Stomach smooth muscle (tissue), 2 donors: Measurements from ENCODE around the gene RBM4.
A peak's percentile ranks its signal among the peaks of the same experiment; 100 is the strongest.
"Not testable (repeated sequence)": the region's sequence is repeated elsewhere in the genome, so short reads cannot be mapped to it uniquely, and the experiment has no call there.

ENCODE experiments used
- H3K27ac ChIP-seq: one replicate; pipeline ENCODE4 v1.7.0; 2013; ENCODE audit warnings: mild to moderate bottlenecking, low read length, inconsistent platforms
- H3K27me3 ChIP-seq, 2 donors: one replicate each; pipeline ENCODE4 v1.7.0; 2013; ENCODE audit warnings: low read length in 2 of 2; ENCODE audit not compliant: insufficient read depth in 2 of 2, control insufficient read depth in 1 of 2
- H3K36me3 ChIP-seq, 2 donors: one replicate each; pipeline ENCODE4 v1.7.0; 2013; ENCODE audit warnings: low read length in 2 of 2; ENCODE audit not compliant: control insufficient read depth in 2 of 2, insufficient read depth in 2 of 2
- H3K4me1 ChIP-seq: one replicate; pipeline ENCODE4 v1.7.0; 2013; ENCODE audit warnings: low read length; ENCODE audit not compliant: control insufficient read depth, insufficient read depth
- H3K4me3 ChIP-seq, 2 donors: one replicate each; pipeline ENCODE4 v1.7.0; 2013; ENCODE audit warnings: low read length in 2 of 2
- H3K9ac ChIP-seq, 2 donors: one replicate each; pipeline ENCODE4 v1.7.0; 2013; ENCODE audit warnings: low read length in 2 of 2, mild to moderate bottlenecking in 1 of 2
- H3K9me3 ChIP-seq, 2 donors: one replicate each; pipeline ENCODE4 v1.7.0; 2013; ENCODE audit warnings: low read length in 2 of 2; ENCODE audit not compliant: control insufficient read depth in 2 of 2
- donor health status: healthy.
- donor health status: Pancreatic carcinoma.

The RBM4 gene

DNA sequence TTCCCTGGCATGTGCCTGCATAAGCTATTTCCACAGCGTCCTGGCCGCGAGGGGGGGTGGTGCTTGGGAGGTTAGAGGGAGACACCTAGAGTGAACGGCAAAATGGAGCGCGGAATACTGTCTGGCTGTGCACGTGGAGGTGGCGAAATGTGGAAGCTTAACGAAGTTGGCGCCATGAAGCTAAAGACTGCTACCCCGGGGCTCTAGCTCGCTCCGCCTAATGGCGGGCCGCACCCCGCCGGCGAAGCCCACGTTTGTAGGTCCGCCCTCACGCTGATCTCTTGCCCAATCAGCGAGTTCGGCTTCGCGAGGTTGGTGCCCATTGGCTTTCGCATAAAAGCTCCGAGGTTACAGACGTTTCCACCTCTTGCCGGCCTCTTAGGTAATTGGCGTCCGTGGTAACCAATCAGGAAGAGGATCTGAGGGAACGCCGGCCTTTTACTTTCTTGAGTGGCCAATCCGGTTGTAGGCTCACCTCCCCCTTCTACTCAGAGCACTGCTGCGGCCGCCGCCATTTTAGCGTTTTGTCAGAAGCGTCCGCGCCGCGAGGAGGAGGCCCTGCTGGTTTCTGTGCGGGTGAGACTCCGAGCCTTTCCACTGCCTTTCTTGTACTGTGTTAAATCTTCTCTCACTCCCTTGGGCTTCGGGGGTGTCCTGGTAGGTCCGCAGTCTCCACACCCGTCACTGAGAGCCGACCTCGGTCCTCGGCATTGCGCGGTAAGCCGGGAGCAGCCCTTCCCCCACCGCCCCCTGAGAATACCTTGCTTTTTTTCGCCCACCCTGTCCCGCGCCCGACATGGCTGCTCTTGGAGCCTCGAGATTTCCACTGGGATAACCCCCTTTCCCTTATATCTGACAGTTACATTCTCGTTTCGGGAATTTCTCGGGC is at the start of gene RBM4:
Gene RBM4 (plus strand): TSS at position 527 of the 889 bp plus-strand sequence. CDS start 1,009 bp downstream, outside the sequence.
- Histone ChIP-seq H3K4me1 (peaks cover 53% of the 10 kb centered on the region), H3K27me3 (no peaks in the 10 kb centered on the region), H3K36me3 (peaks cover 15 to 17% of the 10 kb centered on the region in 2 donors), H3K9me3 (no peaks in the 10 kb centered on the region), H3K27ac (peak within 1 kb of the TSS; percentile 91), H3K4me3 (peak within 1 kb of the TSS; percentile 78 to 96), H3K9ac (peak within 1 kb of the TSS; percentile 96 to 98)

DNA sequence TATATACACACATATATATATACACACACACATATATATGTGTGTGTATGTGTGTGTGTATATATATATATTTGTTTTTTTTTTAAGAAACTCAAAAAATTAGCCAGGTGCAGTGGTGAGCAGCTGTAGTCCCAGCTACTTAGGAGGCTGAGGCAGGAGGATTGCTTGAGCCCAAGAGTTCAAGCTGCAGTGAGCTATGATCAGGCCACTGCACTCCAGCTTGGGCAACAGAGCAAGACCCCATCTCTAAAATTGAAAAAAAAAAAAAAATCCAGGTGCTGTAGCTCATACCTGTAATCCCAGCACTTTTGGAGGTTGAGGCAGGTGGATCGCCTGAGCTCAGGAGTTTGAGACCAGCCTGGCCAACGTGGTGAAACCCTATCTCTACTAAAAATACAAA is 49.2 kb upstream of the RBM4 start:
- H3K36me3 ChIP-seq, H3K9me3 ChIP-seq, H3K27me3 ChIP-seq, H3K9ac ChIP-seq, H3K4me3 ChIP-seq, H3K27ac ChIP-seq: not testable (repeated sequence)
- peaks cover 17% of the 10 kb centered on the region for H3K4me1 ChIP-seq

GRCh38 chr11:66589996-66590675 is 48.4 kb upstream of the RBM4 start:
- Histone ChIP-seq H3K9ac (no peak overlapping the region), H3K9me3 (no peaks in the 10 kb centered on the region), H3K27ac (no peak overlapping the region), H3K27me3 (no peaks in the 10 kb centered on the region), H3K4me1 (peaks cover 25% of the 10 kb centered on the region), H3K36me3 (no peaks in the 10 kb centered on the region), H3K4me3 (no peak overlapping the region)

GRCh38 chr11:66591175-66591574 is 47.3 kb upstream of the RBM4 start:
- Histone ChIP-seq H3K4me1 (peaks cover 32% of the 10 kb centered on the region), H3K27ac (no peak overlapping the region), H3K27me3 (no peaks in the 10 kb centered on the region), H3K4me3 (no peak overlapping the region), H3K9ac (no peak overlapping the region), H3K36me3 (no peaks in the 10 kb centered on the region), H3K9me3 (no peaks in the 10 kb centered on the region)

DNA sequence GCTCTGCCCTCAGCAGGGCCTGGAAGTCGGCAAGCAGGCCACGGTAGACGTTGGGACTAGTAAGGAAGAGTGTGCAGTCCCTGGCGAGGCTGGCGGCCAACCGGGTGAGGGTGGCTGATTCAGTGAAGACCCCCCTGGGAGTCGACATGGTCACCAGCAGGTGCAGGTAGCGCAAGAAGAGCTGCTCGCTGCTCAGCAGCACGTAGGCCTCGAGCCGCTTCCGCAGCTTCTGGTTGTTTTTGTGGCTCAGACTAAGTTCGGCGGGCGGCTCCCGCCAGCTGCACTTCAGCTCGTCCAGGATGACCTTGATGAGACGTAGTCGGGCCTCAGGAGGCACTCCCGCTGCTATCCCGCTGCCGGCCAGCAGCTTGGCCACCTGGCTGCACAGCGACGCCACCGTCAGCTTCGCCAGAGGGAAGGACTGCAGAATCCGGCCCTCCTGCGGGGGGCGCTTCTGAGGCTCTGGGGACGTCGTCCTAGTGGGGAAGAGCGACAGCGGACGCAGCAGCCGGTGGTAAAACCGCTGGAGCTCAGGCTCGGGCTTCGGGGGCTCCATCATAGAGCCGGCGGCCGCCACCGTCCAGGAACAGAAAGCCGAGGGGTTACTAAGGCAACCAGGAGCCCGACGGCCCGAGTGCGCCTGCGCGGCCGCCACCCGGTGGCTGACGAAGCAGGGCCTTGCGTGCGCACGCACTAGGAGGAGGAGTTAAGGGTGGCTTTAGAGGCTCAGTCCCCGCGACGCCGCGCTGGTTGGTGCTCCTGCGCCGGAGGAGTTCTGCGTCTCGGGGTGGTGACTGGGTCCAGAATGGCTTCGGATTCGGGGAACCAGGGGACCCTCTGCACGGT is 45.8 kb upstream of the RBM4 start, which contains the start of the genes CCDC87 and CCS:
Gene CCDC87 (minus strand): TSS at position 607 of the 846 bp plus-strand sequence. CDS start 48 bp downstream, at position 559.
Gene CCS (plus strand): TSS at position 729 of the 846 bp plus-strand sequence. CDS start 77 bp downstream, at position 806.
- H3K4me1 ChIP-seq = peaks cover 32% of the 10 kb centered on the region
- H3K9me3 ChIP-seq = no peaks in the 10 kb centered on the region
- peak within 1 kb of the TSS; percentile 83 to 94 for H3K4me3 ChIP-seq
- no peaks in the 10 kb centered on the region for H3K27me3 ChIP-seq
- peak within 1 kb of the TSS; percentile 76 for H3K27ac ChIP-seq
- H3K9ac ChIP-seq = peak within 1 kb of the TSS; percentile 74 to 92
- no peaks in the 10 kb centered on the region for H3K36me3 ChIP-seq

- H3K27ac ChIP-seq = peak overlapping the region; percentile 76
- H3K9me3 ChIP-seq = no peaks in the 10 kb centered on the region
- H3K36me3 ChIP-seq = no peaks in the 10 kb centered on the region
- H3K4me1 ChIP-seq = peaks cover 32% of the 10 kb centered on the region
- peak overlapping the region; percentile 83 to 94 for H3K4me3 ChIP-seq
- no peaks in the 10 kb centered on the region for H3K27me3 ChIP-seq
- H3K9ac ChIP-seq = peak overlapping the region; percentile 74 to 92
These were observed 45.2 kb upstream of the RBM4 start for GRCh38 chr11:66593303-66593635.

- Histone ChIP-seq H3K4me1 (peaks cover 32% of the 10 kb centered on the region), H3K9me3 (no peaks in the 10 kb centered on the region), H3K36me3 (no peaks in the 10 kb centered on the region), H3K27ac (peak overlapping the region; percentile 76), H3K9ac (peak overlapping the region; percentile 74 to 92), H3K4me3 (peak overlapping the region; percentile 83 to 94), H3K27me3 (no peaks in the 10 kb centered on the region)
These were observed 44.9 kb upstream of the RBM4 start for GRCh38 chr11:66593650-66594049.

DNA sequence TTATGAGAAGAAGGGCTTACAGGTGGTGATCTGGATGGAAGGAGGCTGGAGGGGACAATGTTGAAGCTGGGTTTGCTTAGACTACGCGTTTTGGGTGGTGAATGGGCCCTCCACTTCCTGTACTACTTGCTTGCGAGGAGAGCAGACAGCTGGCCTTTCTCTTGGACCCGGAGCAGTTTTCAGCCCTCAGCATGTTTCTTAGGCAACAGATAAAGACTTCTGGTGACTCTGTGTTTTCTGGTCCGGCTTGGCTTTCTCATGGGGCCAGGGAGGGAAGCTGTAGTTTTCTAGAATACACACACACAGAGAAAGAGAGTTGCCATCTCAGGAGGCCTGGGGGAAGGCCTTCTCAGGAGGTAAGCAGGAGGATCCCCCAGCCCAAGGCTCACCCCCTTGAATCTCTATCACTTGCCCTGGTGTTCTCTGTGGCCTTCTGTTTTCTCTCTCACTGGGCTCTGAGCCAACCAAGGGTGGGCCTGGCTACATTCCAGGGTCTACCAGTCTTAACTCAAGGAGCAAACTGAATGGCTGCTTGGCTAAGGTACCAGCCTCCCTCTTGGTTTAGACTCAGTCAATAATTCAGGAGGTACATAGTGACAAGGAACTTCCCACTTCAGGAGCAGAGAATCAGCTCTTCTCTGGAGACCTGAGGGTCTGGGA is 43.1 kb upstream of the RBM4 start:
- Histone ChIP-seq H3K27me3 (no peaks in the 10 kb centered on the region), H3K9ac (peak overlapping the region in 1 of 2 donors; percentile 51), H3K9me3 (no peaks in the 10 kb centered on the region), H3K36me3 (peaks cover 10 to 11% of the 10 kb centered on the region in 2 donors), H3K27ac (peak overlapping the region; percentile 53), H3K4me1 (peaks cover 32% of the 10 kb centered on the region), H3K4me3 (peak overlapping the region in 1 of 2 donors; percentile 49)

DNA sequence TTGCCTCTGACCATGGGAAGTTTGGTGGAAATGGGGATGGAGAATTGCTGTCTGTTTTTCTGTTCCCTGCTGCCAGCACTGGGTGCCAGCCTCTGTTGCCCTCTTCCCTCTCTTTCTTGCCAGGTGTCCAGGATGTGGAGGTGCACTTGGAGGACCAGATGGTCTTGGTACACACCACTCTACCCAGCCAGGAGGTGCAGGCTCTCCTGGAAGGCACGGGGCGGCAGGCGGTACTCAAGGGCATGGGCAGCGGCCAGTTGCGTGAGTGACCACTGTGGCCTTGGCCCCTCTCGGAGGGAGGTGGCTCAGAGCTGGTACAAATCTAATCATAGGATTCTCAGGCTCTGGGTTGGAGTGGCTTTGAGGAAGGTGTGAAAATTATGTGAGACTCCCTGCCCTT is 39.5 kb upstream of the RBM4 start:
- Histone ChIP-seq H3K9ac (no peak overlapping the region), H3K4me3 (no peak overlapping the region), H3K9me3 (no peaks in the 10 kb centered on the region), H3K27me3 (no peaks in the 10 kb centered on the region), H3K27ac (no peak overlapping the region), H3K4me1 (peaks cover 23% of the 10 kb centered on the region), H3K36me3 (peaks cover 13 to 19% of the 10 kb centered on the region in 2 donors)

DNA sequence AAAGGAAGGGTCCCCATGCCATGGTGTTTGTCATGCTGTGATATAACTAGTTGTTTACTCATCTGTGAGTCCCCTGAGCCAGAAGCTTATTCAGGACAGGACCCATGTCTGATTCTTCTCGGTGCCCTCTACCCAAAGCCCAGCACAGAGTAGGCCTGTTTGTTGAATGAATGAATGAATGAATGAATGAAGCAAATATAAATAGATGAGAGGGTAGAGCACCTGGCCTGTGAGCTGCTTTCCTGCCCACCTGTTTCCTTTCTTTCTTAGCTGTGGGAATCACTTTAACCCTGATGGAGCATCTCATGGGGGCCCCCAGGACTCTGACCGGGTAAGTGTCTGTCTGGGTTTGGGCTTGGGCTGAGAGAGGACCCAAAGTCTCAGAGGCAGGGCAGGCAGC is 38.3 kb upstream of the RBM4 start:
- H3K27me3 ChIP-seq = no peaks in the 10 kb centered on the region
- no peak overlapping the region for H3K9ac ChIP-seq
- no peak overlapping the region for H3K4me3 ChIP-seq
- no peak overlapping the region for H3K27ac ChIP-seq
- H3K9me3 ChIP-seq = no peaks in the 10 kb centered on the region
- H3K36me3 ChIP-seq = peaks cover 22 to 24% of the 10 kb centered on the region in 2 donors
- H3K4me1 ChIP-seq = peaks cover 12% of the 10 kb centered on the region
